Spleen (tissue), 11 donors: ENCODE data around the gene USP20. TPM values are rescaled to one million over a fixed set of nuclear protein-coding genes. Genes with fewer than 3 reads are reported as not detected.
A peak's percentile ranks its signal among the peaks of the same experiment; 100 is the strongest.

Source experiments
- DNase-seq: peaks from one replicate; pipeline ENCODE4 v3.0.0-alpha.2; 2020
- H3K27ac ChIP-seq, 8 donors: fragments of 200-600 bp; sonication (generic) in 7 of 8; 1 replicate in 4 of 8; 2 replicates in 4 of 8; pipeline versions ENCODE4 v1.5.0 to v1.8.0; 2016 to 2021; ENCODE audit warnings: inconsistent platforms in 4 of 8, mild to moderate bottlenecking in 4 of 8, moderate library complexity in 1 of 8
- H3K27me3 ChIP-seq, 7 donors: fragments of 200-600 bp; sonication (generic) in 6 of 7; replicated peaks in 1 of 7; 1 replicate in 4 of 7; 2 replicates in 3 of 7; pipeline versions ENCODE4 v1.5.0 to v1.8.0; 2016 to 2021; ENCODE audit warnings: inconsistent platforms in 3 of 7, mild to moderate bottlenecking in 1 of 7
- H3K36me3 ChIP-seq, 6 donors: fragments of 200-600 bp; sonication (generic) in 5 of 6; 1 replicate in 4 of 6; 2 replicates in 2 of 6; pipeline versions ENCODE4 v1.5.0 to v1.8.0; 2016 to 2021; ENCODE audit warnings: inconsistent platforms in 2 of 6
- H3K4me1 ChIP-seq, 6 donors: fragments of 200-600 bp; sonication (generic) in 5 of 6; 1 replicate in 3 of 6; 2 replicates in 3 of 6; pipeline versions ENCODE4 v1.5.0 to v1.8.0; 2016 to 2021; ENCODE audit warnings: inconsistent platforms in 3 of 6
- H3K4me3 ChIP-seq, 8 donors: fragments of 200-600 bp; sonication (generic) in 7 of 8; 1 replicate in 4 of 8; 2 replicates in 4 of 8; pipeline versions ENCODE4 v1.5.0 to v1.8.0; 2016 to 2021; ENCODE audit warnings: inconsistent platforms in 4 of 8, mild to moderate bottlenecking in 4 of 8, moderate library complexity in 2 of 8
- H3K9me3 ChIP-seq, 8 donors: fragments of 200-600 bp; sonication (generic) in 7 of 8; 1 replicate in 4 of 8; 2 replicates in 4 of 8; pipeline versions ENCODE4 v1.5.0 to v1.8.0; 2016 to 2021; ENCODE audit warnings: inconsistent platforms in 4 of 8
- CTCF ChIP-seq, 11 experiments: fragments of 200-600 bp in 7 of 11; fragments of 450-650 bp in 4 of 11; sonication (generic) in 4 of 11; IDR thresholded peaks in 8 of 11; conservative IDR thresholded peaks in 3 of 11; 1 replicate in 7 of 11; 2 replicates in 4 of 11; pipeline versions ENCODE4 v1.4.0 to v1.8.0; 2016 to 2021; ENCODE audit warnings: antibody characterized with exemption in 11 of 11, inconsistent platforms in 4 of 11, mild to moderate bottlenecking in 1 of 11
- POLR2A ChIP-seq, 3 donors: fragments of 450-650 bp; IDR thresholded peaks; one replicate each; pipeline ENCODE4 v1.5.1; 2017; ENCODE audit warnings: antibody characterized with exemption in 3 of 3, mild to moderate bottlenecking in 1 of 3
- POLR2AphosphoS5 ChIP-seq, 3 donors: sonication (generic); formaldehyde crosslinking; IDR thresholded peaks; one replicate each; pipeline ENCODE4 v1.5.1; 2017; ENCODE audit warnings: antibody characterized with exemption in 3 of 3
- WGBS, 5 donors: extraction: QIAGEN DNeasy Blood & Tissue Kit in 3 of 5; methylation state at CpG; one replicate each; pipeline versions ENCODE4 v1.1.5 to v1.1.7; 2013 to 2018; 5-methylcytosine and 5-hydroxymethylcytosine counted together
- intact Hi-C: fragments of 100-400 bp; cut with DNase I; formaldehyde crosslinking; loops from one replicate; pipeline ENCODE4 v1.15.0; 2023; ENCODE audit warnings: low total_unique reads
- polyA plus RNA-seq, 3 donors: library from polyadenylated mRNA; stranded (reverse); fragments of 200-250 nt; gene quantifications; one replicate each; pipeline ENCODE4 v1.2.1, GENCODE V29; 2013
- total RNA-seq, 7 donors: library from RNA; depleted of rRNA in 3 of 7; stranded (reverse); fragments of >200 nt in 3 of 7; fragmentation: NEBNext Ultra II Directional in 4 of 7; extraction: Animal tissue kit (Norgen Biotek cat#: 25700) in 4 of 7; gene quantifications; one replicate each; pipeline versions ENCODE4 v1.1.0 to v1.2.1, GENCODE V29; 2016 to 2021
- donor health status: healthy with polysubstance abuse.
- donor health status: DM: no; HTN: no; CAD: no; lungs with moderate emphysema.
- donor health status: DM: no; HTN: no; CAD: no.
- donor health status: Bipolar disorder and iron deficiency.
- donor health status: healthy.
- donor health status: DM: no; HTN: no; CAD: no.
- donor health status: DM: yes; HTN: yes; CAD: no.

The USP20 gene
- total and polyA plus RNA-seq, 10 donors, result 29.7 to 83.7 (median 41.3) TPM

GRCh38 chr9:129874261-129875101, 39.2 kb downstream of the USP20 start:
- TF ChIP-seq POLR2A (IDR thresholded peaks at IDR 0.05) (no peak), POLR2AphosphoS5 (IDR thresholded peaks at IDR 0.05) (peak in 1 of 3 donors; percentile 15)
- intact Hi-C loops, result no loop called here
- Histone ChIP-seq H3K36me3 (peaks cover 0 to 43% (median 24%) of the 10 kb centered on the region in 6 donors), H3K27me3 (no peaks in the 10 kb centered on the region), H3K27ac (no peak overlapping the region), H3K4me3 (no peak overlapping the region), H3K4me1 (peaks cover 0 to 17% (median 11%) of the 10 kb centered on the region in 6 donors), H3K9me3 (no peaks in the 10 kb centered on the region)
- DNase-seq, result no peak
- 93 to 94% (median 94%) methylated on average over 38 of the region's 38 CpGs for WGBS, 5 donors

- TF ChIP-seq POLR2AphosphoS5 (IDR thresholded peaks at IDR 0.05) (peak in 1 of 3 donors; percentile 25), POLR2A (IDR thresholded peaks at IDR 0.05) (no peak)
- Histone ChIP-seq H3K9me3 (no peaks in the 10 kb centered on the region), H3K36me3 (peaks cover 0 to 50% (median 21%) of the 10 kb centered on the region in 6 donors), H3K27ac (no peak overlapping the region), H3K4me1 (peaks cover 0 to 12% (median 5%) of the 10 kb centered on the region in 6 donors), H3K4me3 (no peak overlapping the region), H3K27me3 (no peaks in the 10 kb centered on the region)
- no peak for DNase-seq
- 79 to 95% (median 92%) methylated on average over 17 to 23 of the region's 23 CpGs for WGBS, 5 donors
- intact Hi-C loops, result no loop called here
These were observed 39.9 kb downstream of the USP20 start for GRCh38 chr9:129875181-129875611.

GRCh38 chr9:129875687-129876395, 40.6 kb downstream of the USP20 start:
- WGBS, 5 donors, result 95 to 100% (median 97%) methylated on average over 11 to 27 of the region's 27 CpGs
- no peak for DNase-seq
- peak overlapping the region in 1 of 8 donors; percentile 38 for H3K27ac ChIP-seq
- no peaks in the 10 kb centered on the region for H3K27me3 ChIP-seq
- peak in 2 of 3 donors; percentile 9 to 22 for TF ChIP-seq POLR2AphosphoS5 (IDR thresholded peaks at IDR 0.05)
- TF ChIP-seq POLR2A (IDR thresholded peaks at IDR 0.05), result no peak
- no peak for TF ChIP-seq CTCF (IDR thresholded peaks at IDR 0.05 in 8 of 11, conservative IDR thresholded peaks at IDR 0.05 in 3 of 11)
- peaks cover 0 to 56% (median 18%) of the 10 kb centered on the region in 6 donors for H3K36me3 ChIP-seq
- H3K9me3 ChIP-seq, result no peaks in the 10 kb centered on the region
- peaks cover 0 to 15% (median 1%) of the 10 kb centered on the region in 6 donors for H3K4me1 ChIP-seq
- intact Hi-C loops, result no loop called here
- H3K4me3 ChIP-seq, result no peak overlapping the region

- TF ChIP-seq CTCF (IDR thresholded peaks at IDR 0.05 in 8 of 11, conservative IDR thresholded peaks at IDR 0.05 in 3 of 11) (no peak), POLR2A (IDR thresholded peaks at IDR 0.05) (no peak), POLR2AphosphoS5 (IDR thresholded peaks at IDR 0.05) (no peak)
- DNase-seq, result no peak
- intact Hi-C loops, result no loop called here
- Histone ChIP-seq H3K4me3 (no peak overlapping the region), H3K36me3 (peaks cover 0 to 66% (median 16%) of the 10 kb centered on the region in 6 donors), H3K4me1 (peaks cover 0 to 17% (median 2%) of the 10 kb centered on the region in 6 donors), H3K9me3 (no peaks in the 10 kb centered on the region), H3K27me3 (no peaks in the 10 kb centered on the region), H3K27ac (peak overlapping the region in 6 of 8 donors; percentile 14 to 77 (median 34))
- WGBS, 5 donors, result 76 to 90% (median 85%) methylated on average over 1 to 7 of the region's 7 CpGs
These were observed 41.6 kb downstream of the USP20 start for GRCh38 chr9:129876815-129877214.
